ENCODE results near the gene MIA. TPM values are rescaled to one million over a fixed set of nuclear protein-coding genes. Genes with fewer than 3 reads are reported as not detected.

Gene MIA
- total RNA-seq, 1 experiment from 2014 or later = not detected

- Histone ChIP-seq H2BK20ac (ENCODE audit: low read depth, low read length, poor library complexity, severe bottlenecking) (no peak overlapping the region), H3K23ac (ENCODE audit: insufficient read length, low read depth, low read length) (no peak overlapping the region), H3K27ac (ENCODE audit: insufficient read length, low read depth, low read length) (no peak overlapping the region), H3K9me3 (ENCODE audit: control insufficient read depth, low read depth, low read length) (no peaks in the 10 kb centered on the region), H3K4me1 (ENCODE audit: insufficient read depth, low read length) (no peaks in the 10 kb centered on the region; the same call in 1 of the 2 replicates), H2AFZ (ENCODE audit: low read length) (no peak overlapping the region), H3K79me1 (ENCODE audit: insufficient read depth, low read depth, low read length, poor library complexity, severe bottlenecking) (peaks cover 15% of the 10 kb centered on the region), H3K56ac (ENCODE audit: insufficient read length, low read depth, low read length) (no peak overlapping the region), H3K27me3 (ENCODE audit: insufficient read depth, low read length) (no peaks in the 10 kb centered on the region; the same call in 1 of the 2 replicates), H2BK5ac (ENCODE audit: insufficient read length, low read length) (no peak overlapping the region), H2BK15ac (ENCODE audit: low read depth, low read length) (no peak overlapping the region), H4K8ac (replicated peaks; ENCODE audit: insufficient read length, low read depth, low read length) (no peak overlapping the region), H3T11ph (ENCODE audit: low read length) (no peak overlapping the region), H3K14ac (ENCODE audit: insufficient read depth, low read length) (no peak overlapping the region), H4K20me1 (ENCODE audit: control insufficient read depth, insufficient read depth, insufficient read length) (peaks cover 3% of the 10 kb centered on the region), H3K4me2 (ENCODE audit: insufficient read depth, insufficient read length, low read length) (peak overlapping the region; percentile 72), H3K4ac (ENCODE audit: low read depth, low read length) (no peak overlapping the region), H4K5ac (ENCODE audit: insufficient read length, low read depth, low read length) (no peak overlapping the region), H3K79me2 (ENCODE audit: insufficient read depth, low read length) (peaks cover 40% of the 10 kb centered on the region; the same call in 1 of the 2 replicates), H2BK12ac (ENCODE audit: insufficient read length, low read depth, low read length) (no peak overlapping the region), H3K18ac (ENCODE audit: insufficient read length, low read depth, low read length) (no peak overlapping the region), H4K91ac (ENCODE audit: insufficient read length, low read depth, low read length) (no peak overlapping the region), H3K9ac (ENCODE audit: extremely low read depth, insufficient read length, low read length) (peak overlapping the region; percentile 34), H3K23me2 (ENCODE audit: insufficient read length, low read depth, low read length, poor library complexity, severe bottlenecking) (peaks cover 9% of the 10 kb centered on the region), H2AK5ac (ENCODE audit: insufficient read length, low read length) (no peak overlapping the region), H2BK120ac (ENCODE audit: low read depth, low read length, poor library complexity, severe bottlenecking) (no peak overlapping the region)
- Mint-ChIP-seq H3K27ac (peak overlapping the region; percentile 86 to 99 (median 99); a peak in 5 of 7 replicates), H3K36me3 (ENCODE audit: insufficient read depth in 1 of 3, low read depth in 3 of 3) (peaks cover 47 to 61% (median 50%) of the 10 kb centered on the region in 3 experiments), H3K9me3 (peaks cover 0 to 3% of the 10 kb centered on the region in 2 experiments; a peak in 1 of 5 replicates), H3K4me1 (peaks cover 31 to 40% of the 10 kb centered on the region in 2 experiments), H3K27me3 (ENCODE audit: low read depth) (no peaks in the 10 kb centered on the region; the same call in none of the 2 replicates), H3K4me3 (peak overlapping the region; percentile 95 to 98)
- WGBS (ENCODE audit: extremely low coverage, insufficient read length, low lambda C conversion rate) = no CpG with 5 or more reads among the region's 12 CpGs
- DNase-seq = no peak
- TF ChIP-seq CTCF (conservative IDR thresholded peaks at IDR 0.05) = no peak
Observed at GRCh38 chr19:40752257-40752781, 23.0 kb upstream of the MIA start.
